ENCODE data around the gene TGM1. TPM values are rescaled to one million over a fixed set of nuclear protein-coding genes. Genes with fewer than 3 reads are reported as not detected.
"Not testable (repeated sequence)": the region's sequence is repeated elsewhere in the genome, so short reads cannot be mapped to it uniquely, and the experiment has no call there.

The TGM1 gene
- total and polyA plus RNA-seq, 7 donors: 0.33 to 2.7 (median 0.89) TPM; not detected in 1

DNA sequence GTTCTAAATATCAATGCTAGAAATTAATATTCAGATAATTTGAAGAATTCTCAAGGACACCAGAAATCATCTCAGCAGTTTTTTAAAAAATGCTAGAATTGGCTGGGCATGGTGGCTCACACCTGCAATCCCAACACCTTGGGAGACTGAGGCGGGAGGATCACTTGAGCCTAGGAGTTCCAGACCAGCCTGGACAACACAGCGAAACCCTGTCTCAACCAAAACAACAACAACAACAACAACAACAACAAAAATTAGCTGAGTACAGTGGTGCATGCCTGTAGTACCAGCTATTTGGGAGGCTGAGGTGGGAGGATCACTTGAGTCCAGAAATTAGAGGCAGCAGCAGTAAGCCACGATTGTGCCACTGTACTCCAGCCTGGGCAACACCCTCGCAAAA is 43.9 kb downstream of the TGM1 start:
- Histone ChIP-seq H3K27ac (no peak overlapping the region), H3K36me3 (peaks cover 0 to 8% (median 3%) of the 10 kb centered on the region in 4 donors), H3K4me1 (peaks cover 0 to 20% (median 16%) of the 10 kb centered on the region in 4 donors), H3K27me3 (no peaks in the 10 kb centered on the region), H3K9me3 (no peaks in the 10 kb centered on the region), H3K4me3 (no peak overlapping the region)
- DNase-seq: no peak
- 85 to 94% methylated on average over 4 of the region's 4 CpGs for WGBS, 2 donors
- no peak for TF ChIP-seq POLR2AphosphoS5 (IDR thresholded peaks at IDR 0.05)
- TF ChIP-seq POLR2A (IDR thresholded peaks at IDR 0.05): no peak
- TF ChIP-seq, protein P1, sequence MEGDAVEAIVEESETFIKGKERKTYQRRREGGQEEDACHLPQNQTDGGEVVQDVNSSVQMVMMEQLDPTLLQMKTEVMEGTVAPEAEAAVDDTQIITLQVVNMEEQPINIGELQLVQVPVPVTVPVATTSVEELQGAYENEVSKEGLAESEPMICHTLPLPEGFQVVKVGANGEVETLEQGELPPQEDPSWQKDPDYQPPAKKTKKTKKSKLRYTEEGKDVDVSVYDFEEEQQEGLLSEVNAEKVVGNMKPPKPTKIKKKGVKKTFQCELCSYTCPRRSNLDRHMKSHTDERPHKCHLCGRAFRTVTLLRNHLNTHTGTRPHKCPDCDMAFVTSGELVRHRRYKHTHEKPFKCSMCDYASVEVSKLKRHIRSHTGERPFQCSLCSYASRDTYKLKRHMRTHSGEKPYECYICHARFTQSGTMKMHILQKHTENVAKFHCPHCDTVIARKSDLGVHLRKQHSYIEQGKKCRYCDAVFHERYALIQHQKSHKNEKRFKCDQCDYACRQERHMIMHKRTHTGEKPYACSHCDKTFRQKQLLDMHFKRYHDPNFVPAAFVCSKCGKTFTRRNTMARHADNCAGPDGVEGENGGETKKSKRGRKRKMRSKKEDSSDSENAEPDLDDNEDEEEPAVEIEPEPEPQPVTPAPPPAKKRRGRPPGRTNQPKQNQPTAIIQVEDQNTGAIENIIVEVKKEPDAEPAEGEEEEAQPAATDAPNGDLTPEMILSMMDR (IDR thresholded peaks at IDR 0.05): no peak
- no peak for TF ChIP-seq EP300 (IDR thresholded peaks at IDR 0.05)
- intact Hi-C loops (cut with DNase I): no loop called here

DNA sequence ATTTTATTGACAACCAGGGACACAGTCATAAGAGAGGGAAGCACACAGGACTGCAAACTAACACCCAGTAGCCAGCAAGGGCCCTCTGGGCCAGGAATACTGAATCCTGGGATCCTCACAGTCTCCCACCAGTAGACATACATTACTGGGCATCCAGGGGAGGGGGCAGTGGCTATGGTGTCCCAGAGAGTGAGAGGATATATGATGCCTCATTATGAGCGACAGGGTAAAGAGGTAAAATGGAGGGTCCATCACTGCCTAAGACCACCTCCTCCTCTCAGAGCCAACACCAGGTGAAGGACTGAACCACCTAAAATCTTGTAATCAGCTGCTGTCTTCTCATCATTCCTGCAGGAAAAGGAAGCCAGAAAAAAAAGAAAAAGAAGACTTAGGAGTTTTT is 46.1 kb downstream of the TGM1 start:
- 91 to 100% methylated on average over 1 of the region's 1 CpG for WGBS, 2 donors
- H3K36me3 ChIP-seq; DNase-seq; H3K4me3 ChIP-seq; H3K27me3 ChIP-seq; H3K9me3 ChIP-seq; intact Hi-C loops (cut with DNase I): not testable (repeated sequence)
- peaks cover 0 to 33% (median 31%) of the 10 kb centered on the region in 4 donors for H3K4me1 ChIP-seq
- peak overlapping the region in 1 of 4 donors; percentile 92 for H3K27ac ChIP-seq

GRCh38 chr14:24216345-24216699 is 46.7 kb downstream of the TGM1 start:
- WGBS, 2 donors: 84 to 92% methylated on average over 2 of the region's 2 CpGs
- no peaks in the 10 kb centered on the region for H3K27me3 ChIP-seq
- TF ChIP-seq, protein P1 (IDR thresholded peaks at IDR 0.05): no peak
- TF ChIP-seq POLR2A (IDR thresholded peaks at IDR 0.05) (no peak), EP300 (IDR thresholded peaks at IDR 0.05) (no peak), POLR2AphosphoS5 (IDR thresholded peaks at IDR 0.05) (no peak)
- no peak for DNase-seq
- peaks cover 0 to 12% (median 3%) of the 10 kb centered on the region in 4 donors for H3K36me3 ChIP-seq
- H3K4me1 ChIP-seq: peaks cover 0 to 39% (median 33%) of the 10 kb centered on the region in 4 donors
- peak overlapping the region; percentile 63 to 77 (median 70) for H3K4me3 ChIP-seq
- intact Hi-C loops (cut with DNase I): no loop called here
- no peaks in the 10 kb centered on the region for H3K9me3 ChIP-seq
- peak overlapping the region; percentile 91 to 97 (median 92) for H3K27ac ChIP-seq

GRCh38 chr14:24215495-24216344 is 47.3 kb downstream of the TGM1 start, which contains the start of gene MDP1:
Gene MDP1 (minus strand): TSS chr14:24216066. CDS start chr14:24215955, 111 bp downstream.
- peak within 1 kb of the TSS; percentile 63 to 77 (median 70) for H3K4me3 ChIP-seq
- peaks cover 0 to 18% (median 4%) of the 10 kb centered on the region in 4 donors for H3K36me3 ChIP-seq
- peak; percentile 92 for DNase-seq
- no peaks in the 10 kb centered on the region for H3K27me3 ChIP-seq
- intact Hi-C loops (cut with DNase I): no loop called here
- H3K27ac ChIP-seq: peak within 1 kb of the TSS; percentile 91 to 97 (median 92)
- H3K4me1 ChIP-seq: peaks cover 0 to 45% (median 34%) of the 10 kb centered on the region in 4 donors
- 0 to 1% methylated on average over 40 of the region's 40 CpGs for WGBS, 2 donors
- no peaks in the 10 kb centered on the region for H3K9me3 ChIP-seq
- TF ChIP-seq POLR2AphosphoS5 (IDR thresholded peaks at IDR 0.05) (peak; percentile 89 to 94 (median 93)), POLR2A (IDR thresholded peaks at IDR 0.05) (peak; percentile 83 to 84), EP300 (IDR thresholded peaks at IDR 0.05) (no peak)
- TF ChIP-seq, protein P1 (IDR thresholded peaks at IDR 0.05): peak in 3 of 4 experiments; percentile 14 to 45 (median 30)

Data from sigmoid colon (tissue), 7 donors.